Body of pancreas (tissue), 4 donors: ENCODE measurements around the gene MBD1.

Experiments
- POLR2A ChIP-seq, 3 donors: fragments of 450-650 bp; IDR thresholded peaks; one replicate each; pipeline ENCODE4 v1.6.1; 2016; ENCODE audit warnings: antibody characterized with exemption in 3 of 3, mild to moderate bottlenecking in 2 of 3
- TF ChIP-seq, protein P1 (sequence below), 7 experiments: fragments of 450-650 bp in 4 of 7; fragments of 200-600 bp in 3 of 7; sonication (generic) in 3 of 7; IDR thresholded peaks; one replicate each; pipeline ENCODE4 v1.5.1; 2016 to 2019; ENCODE audit warnings: antibody characterized with exemption in 7 of 7

DNA sequence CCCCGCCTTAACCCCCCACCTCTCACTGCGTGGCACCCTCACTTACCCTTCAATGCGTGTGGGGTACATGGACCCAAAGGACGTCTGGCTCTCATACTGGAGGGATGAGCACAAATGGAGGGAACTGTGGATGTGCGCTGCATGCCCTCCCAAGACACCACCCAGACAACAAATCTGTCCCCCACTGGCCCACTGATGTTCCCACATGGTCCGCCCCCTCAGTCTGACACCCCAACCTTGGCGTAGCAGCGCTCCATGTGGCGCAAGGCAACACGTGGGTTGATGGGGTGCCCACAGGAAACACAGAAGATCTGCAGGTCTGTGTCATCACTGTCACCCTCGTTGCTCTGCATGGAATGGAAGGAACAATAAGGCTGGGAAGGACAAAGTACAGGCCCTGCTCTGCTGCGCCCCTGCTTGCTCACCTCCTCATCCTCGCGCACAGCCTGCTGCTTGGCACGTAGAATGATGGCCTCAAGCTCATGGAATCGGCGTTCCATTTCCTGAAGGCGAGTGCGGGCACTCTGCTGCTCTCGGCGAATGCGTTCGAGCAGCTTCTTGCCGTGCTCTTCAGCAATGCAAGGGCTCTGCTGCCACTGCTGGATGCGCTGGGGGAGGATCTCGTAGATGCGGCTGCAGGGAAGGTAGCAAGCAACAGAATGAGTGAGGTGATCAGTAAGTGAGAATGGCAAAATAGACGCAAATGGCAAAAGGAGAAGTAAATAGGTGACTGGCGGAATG lies 2.3 kb upstream of the MBD1 start:
- TF ChIP-seq, protein P1, sequence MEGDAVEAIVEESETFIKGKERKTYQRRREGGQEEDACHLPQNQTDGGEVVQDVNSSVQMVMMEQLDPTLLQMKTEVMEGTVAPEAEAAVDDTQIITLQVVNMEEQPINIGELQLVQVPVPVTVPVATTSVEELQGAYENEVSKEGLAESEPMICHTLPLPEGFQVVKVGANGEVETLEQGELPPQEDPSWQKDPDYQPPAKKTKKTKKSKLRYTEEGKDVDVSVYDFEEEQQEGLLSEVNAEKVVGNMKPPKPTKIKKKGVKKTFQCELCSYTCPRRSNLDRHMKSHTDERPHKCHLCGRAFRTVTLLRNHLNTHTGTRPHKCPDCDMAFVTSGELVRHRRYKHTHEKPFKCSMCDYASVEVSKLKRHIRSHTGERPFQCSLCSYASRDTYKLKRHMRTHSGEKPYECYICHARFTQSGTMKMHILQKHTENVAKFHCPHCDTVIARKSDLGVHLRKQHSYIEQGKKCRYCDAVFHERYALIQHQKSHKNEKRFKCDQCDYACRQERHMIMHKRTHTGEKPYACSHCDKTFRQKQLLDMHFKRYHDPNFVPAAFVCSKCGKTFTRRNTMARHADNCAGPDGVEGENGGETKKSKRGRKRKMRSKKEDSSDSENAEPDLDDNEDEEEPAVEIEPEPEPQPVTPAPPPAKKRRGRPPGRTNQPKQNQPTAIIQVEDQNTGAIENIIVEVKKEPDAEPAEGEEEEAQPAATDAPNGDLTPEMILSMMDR (IDR thresholded peaks at IDR 0.05) = no peak
- no peak for TF ChIP-seq POLR2A (IDR thresholded peaks at IDR 0.05)
